ENCODE results near the gene ZC3H18.

ZC3H18 gene

GRCh38 chr16:88642881-88643643 is 72.9 kb downstream of the ZC3H18 start:
- DNase-seq: no peak

- DNase-seq: no peak
Measured at GRCh38 chr16:88643644-88643932, 73.4 kb downstream of the ZC3H18 start.

- no peak for DNase-seq
Measured at GRCh38 chr16:88645455-88645854, 75.3 kb downstream of the ZC3H18 start.

- DNase-seq: no peak
Measured at GRCh38 chr16:88645941-88646340, 75.7 kb downstream of the ZC3H18 start.

GRCh38 chr16:88646345-88647034 is 76.3 kb downstream of the ZC3H18 start:
- no peak for DNase-seq

GRCh38 chr16:88647178-88648070 is 77.2 kb downstream of the ZC3H18 start:
- DNase-seq: no peak

GRCh38 chr16:88649195-88649923 is 79.2 kb downstream of the ZC3H18 start:
- no peak for DNase-seq

- peak; percentile 53 to 70 for DNase-seq
Measured at GRCh38 chr16:88649924-88650748, 79.9 kb downstream of the ZC3H18 start.

GRCh38 chr16:88650749-88651275 is 80.6 kb downstream of the ZC3H18 start, which contains the start of gene CYBA:
CYBA (minus strand) TSS chr16:88651053; CDS start chr16:88651013, 40 bp downstream.
- peak; percentile 87 to 89 for DNase-seq

GRCh38 chr16:88651276-88651988 is 81.2 kb downstream of the ZC3H18 start:
- peak in 1 of 2 donors; percentile 21 for DNase-seq

GRCh38 chr16:88651989-88652761 is 82.0 kb downstream of the ZC3H18 start:
- DNase-seq: no peak

- no peak for DNase-seq
Measured at GRCh38 chr16:88652762-88653063, 82.5 kb downstream of the ZC3H18 start.

GRCh38 chr16:88653101-88653500 is 82.9 kb downstream of the ZC3H18 start:
- DNase-seq: no peak

- DNase-seq: no peak
Measured at GRCh38 chr16:88653596-88654362, 83.6 kb downstream of the ZC3H18 start.

- DNase-seq: no peak
Measured at GRCh38 chr16:88654363-88655052, 84.3 kb downstream of the ZC3H18 start.

- DNase-seq: no peak
Measured at GRCh38 chr16:88655053-88655732, 85.0 kb downstream of the ZC3H18 start.

- DNase-seq: no peak
Measured at GRCh38 chr16:88655733-88656281, 85.6 kb downstream of the ZC3H18 start.
